GM18951 (cell line): ENCODE results near the gene C3orf70.

Experiments
- POLR2A ChIP-seq: IDR thresholded peaks from 4 replicates; pipeline ENCODE4 v1.6.1; 2011; ENCODE audit warnings: mild to moderate bottlenecking; ENCODE audit not compliant: insufficient read length, insufficient read depth; ENCODE audit errors: extremely low read depth
- in situ Hi-C: fragments of 300-500 bp; cut with MboI; formaldehyde crosslinking; loops from one replicate; pipeline ENCODE4 v1.12.0; 2022; ENCODE audit warnings: low sequenced_read_pairs, mixed read lengths, inconsistent platforms; ENCODE audit not compliant: unreplicated experiment

C3orf70 gene

DNA sequence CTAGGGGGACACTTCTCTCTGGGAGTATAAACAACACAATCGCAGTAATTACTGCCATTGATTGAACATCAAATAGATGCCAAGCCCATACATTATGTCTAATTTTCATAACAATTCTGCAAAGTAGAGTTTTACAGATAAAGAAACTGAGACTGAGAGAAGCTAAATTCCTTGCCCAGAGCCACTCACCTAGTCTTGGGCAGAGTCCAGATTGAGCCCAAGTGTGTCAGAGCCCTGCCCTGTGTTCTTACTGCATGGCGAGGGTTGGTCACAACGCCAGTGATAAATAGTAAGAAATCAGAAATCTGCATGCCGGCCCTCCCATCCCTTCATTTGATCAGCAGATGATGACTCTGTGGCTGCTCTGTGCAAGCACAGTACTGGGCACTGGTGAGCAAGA is 106.3 kb downstream of the C3orf70 start:
- no peak for TF ChIP-seq POLR2A
- in situ Hi-C loops: no loop called here

GRCh38 chr3:185046164-185046515 is 106.7 kb downstream of the C3orf70 start:
- TF ChIP-seq POLR2A: no peak
- in situ Hi-C loops: no loop called here

- in situ Hi-C loops: no loop called here
These were observed 110.4 kb downstream of the C3orf70 start for GRCh38 chr3:185042312-185043050.

GRCh38 chr3:185041540-185041939 is 111.3 kb downstream of the C3orf70 start:
- TF ChIP-seq POLR2A: no peak
- in situ Hi-C loops: no loop called here

More at GRCh38 chr3:185042312-185043050, 110.4 kb downstream of the C3orf70 start:
- no peak for TF ChIP-seq POLR2A

GRCh38 chr3:185040425-185040824 is 112.4 kb downstream of the C3orf70 start:
- in situ Hi-C loops: no loop called here
- no peak for TF ChIP-seq POLR2A

DNA sequence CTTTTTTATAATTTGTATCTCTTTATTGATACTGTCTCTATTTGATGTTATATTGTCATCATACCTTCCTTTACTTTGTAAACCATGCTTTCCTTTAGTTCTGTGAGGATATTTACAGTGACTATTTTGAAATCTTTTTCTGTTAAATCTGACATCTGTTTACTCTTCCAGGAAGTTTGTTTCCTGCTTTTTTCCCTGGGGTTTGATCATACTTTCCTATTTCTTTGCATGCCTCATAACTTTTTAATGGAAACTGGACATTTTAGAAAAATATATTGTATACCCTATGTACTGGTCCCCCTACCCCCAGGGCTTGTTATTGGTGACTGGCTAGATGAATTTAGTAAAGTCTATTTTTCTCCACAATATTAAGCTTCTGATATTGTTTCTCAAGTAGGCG is 115.1 kb downstream of the C3orf70 start:
- in situ Hi-C loops: no loop called here
- TF ChIP-seq POLR2A: no peak

- no peak for TF ChIP-seq POLR2A
These were observed 121.9 kb downstream of the C3orf70 start for GRCh38 chr3:185030951-185031350.

GRCh38 chr3:185030399-185030798 is 122.5 kb downstream of the C3orf70 start:
- in situ Hi-C loops: no loop called here
- TF ChIP-seq POLR2A: no peak

More at GRCh38 chr3:185030951-185031350, 121.9 kb downstream of the C3orf70 start:
- in situ Hi-C loops: no loop called here

- in situ Hi-C loops: no loop called here
- no peak for TF ChIP-seq POLR2A
These were observed 123.8 kb downstream of the C3orf70 start for GRCh38 chr3:185029086-185029485.

DNA sequence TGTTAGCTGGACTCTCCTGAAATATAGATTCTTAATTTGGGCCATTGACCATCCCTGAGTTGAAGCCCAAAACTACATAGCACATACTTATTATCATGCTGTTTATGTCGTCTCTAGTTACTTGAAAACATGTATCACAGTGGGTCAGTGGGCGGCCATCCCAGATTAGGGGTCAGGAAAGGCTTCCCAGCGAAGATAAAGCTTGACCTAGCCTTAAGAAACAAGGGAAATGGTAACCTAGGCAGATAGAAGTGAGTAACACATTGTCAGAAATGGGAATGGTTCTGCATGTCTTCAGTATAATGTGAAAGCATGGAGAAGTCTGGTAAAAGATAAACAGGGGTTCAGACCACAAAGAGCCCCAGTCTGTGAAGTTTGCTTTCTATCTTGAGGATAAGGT is 124.7 kb downstream of the C3orf70 start:
- in situ Hi-C loops: no loop called here
- no peak for TF ChIP-seq POLR2A
